GM12875 (cell line): ENCODE results near the gene THAP4.

Experiments
- H3K4me3 ChIP-seq: one replicate; pipeline ENCODE4 v1.5.1; 2011; ENCODE audit warnings: low read depth, low read length, control low read depth
- CTCF ChIP-seq: IDR thresholded peaks from 2 replicates; pipeline ENCODE4 v1.5.1; 2011; ENCODE audit warnings: low read depth, mild to moderate bottlenecking, control low read depth, inconsistent platforms, low read length, moderate library complexity, borderline replicate concordance; ENCODE audit not compliant: insufficient read depth

THAP4 gene

GRCh38 chr2:241645915-241646645, 9.1 kb upstream of the THAP4 start:
- no peak overlapping the region for H3K4me3 ChIP-seq
- TF ChIP-seq CTCF = no peak

DNA sequence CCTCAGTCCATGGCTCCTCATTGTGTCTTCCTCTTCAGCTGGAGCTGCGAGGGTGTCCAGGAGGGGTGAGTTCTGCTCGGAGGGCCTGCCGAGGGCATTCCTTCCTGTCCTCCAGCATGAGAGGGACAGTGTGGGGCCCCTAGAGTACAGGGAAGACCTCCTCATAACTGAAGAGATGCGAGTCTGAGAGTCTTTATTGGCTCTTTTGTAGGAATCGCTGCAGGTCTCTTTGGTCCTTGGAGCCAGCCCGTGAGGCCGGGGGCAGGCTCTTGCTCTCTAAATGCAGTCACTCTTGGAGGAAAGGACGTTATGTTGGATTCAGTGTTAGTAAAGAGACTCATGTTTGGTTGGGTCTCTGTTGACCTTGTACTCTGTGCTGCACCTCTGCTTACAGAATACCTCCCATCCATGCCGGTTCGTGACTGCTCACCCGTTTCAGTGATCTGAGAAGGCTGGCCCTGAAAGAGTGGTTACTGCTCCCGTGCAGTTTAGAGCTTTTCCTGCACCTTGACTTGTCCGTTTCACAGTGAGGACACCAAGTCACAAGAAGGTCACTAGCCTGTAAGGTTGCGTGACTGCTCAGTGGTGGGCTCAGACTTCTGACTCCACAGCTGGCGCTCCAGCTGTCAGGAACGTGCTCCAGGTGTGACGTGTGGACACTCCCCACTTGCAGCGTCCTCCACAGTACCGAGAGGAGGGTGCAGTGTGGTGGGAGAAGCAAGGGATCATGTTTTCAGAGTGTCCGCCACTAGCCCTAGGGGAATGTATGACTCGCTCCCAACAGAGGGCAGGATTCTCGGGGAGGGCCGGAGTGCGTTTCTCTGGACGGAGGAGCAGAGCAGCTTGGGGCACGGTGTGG, 8.3 kb upstream of the THAP4 start:
- no peak for TF ChIP-seq CTCF
- no peak overlapping the region for H3K4me3 ChIP-seq

DNA sequence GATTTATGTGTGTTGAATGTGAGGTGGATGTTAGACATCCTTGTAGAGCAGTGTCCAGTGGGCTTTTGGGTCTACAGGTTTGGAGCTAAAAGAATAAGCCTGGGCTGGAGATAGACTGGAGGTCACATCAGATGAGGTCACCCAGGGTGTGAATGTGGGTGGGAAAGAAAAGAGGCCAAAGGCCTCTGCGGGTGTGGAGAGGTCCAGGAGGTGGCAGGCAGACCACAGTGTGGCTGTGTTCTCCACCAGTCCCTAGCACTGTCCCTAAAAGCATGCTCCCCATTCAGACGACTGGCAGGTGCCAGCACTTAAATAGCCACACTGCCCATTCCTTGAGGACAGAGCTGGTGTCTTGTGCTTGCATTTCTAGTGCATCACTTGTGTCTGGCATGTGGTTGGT, 4.7 kb upstream of the THAP4 start:
- no peak overlapping the region for H3K4me3 ChIP-seq
- no peak for TF ChIP-seq CTCF

DNA sequence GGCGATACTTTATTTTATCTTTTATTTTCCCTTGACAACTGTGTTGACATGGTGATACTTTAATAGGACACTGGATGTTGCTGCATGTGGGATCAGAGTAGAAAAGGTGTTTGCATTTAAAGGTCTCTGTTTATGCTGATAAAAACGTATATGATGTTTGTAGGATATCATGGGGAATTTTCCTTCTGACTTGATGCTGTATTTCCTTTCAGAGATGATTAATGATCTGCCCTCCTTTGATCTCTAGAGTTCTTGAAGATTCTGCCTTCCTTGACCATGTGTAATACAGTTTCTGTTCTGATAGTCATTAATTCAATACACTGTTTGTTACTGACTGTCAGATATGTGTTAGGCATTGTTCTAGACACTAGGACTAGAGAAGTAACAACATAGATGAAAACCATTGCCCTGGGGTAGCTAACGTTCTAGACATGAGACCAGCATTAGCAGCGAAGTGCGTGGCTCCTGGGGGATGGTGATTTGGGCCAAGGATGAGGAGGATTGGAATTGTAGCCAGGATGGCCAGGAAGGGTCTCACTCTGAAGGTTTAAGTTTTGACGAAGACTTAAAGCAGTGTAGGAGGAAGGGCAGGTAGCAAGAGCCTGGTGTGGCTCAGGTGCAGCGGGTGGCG, 3.3 kb upstream of the THAP4 start:
- H3K4me3 ChIP-seq = no peak overlapping the region
- TF ChIP-seq CTCF = no peak

DNA sequence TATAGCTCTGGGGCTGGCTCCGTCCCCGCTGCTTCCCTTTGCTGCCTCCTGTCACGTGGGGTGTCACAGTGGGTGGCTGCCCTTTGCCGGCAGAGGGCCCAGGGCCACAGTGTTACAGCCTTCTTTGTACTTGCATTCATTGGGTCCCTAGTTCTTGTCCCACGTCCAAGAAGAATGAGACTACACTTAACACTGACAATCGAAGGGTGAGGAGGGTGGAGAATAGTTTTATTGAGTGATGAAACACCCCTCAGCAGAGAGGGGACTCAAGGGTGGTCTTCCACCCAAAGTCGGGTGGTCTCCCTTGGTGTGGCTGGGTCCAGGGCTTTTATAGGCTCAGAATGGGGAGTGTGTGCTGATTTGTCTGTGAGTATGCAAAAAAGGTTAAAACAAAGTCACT, 2.4 kb upstream of the THAP4 start:
- TF ChIP-seq CTCF = no peak
- H3K4me3 ChIP-seq = no peak overlapping the region

GRCh38 chr2:241638940-241639339, 2.0 kb upstream of the THAP4 start:
- H3K4me3 ChIP-seq = no peak overlapping the region

More at GRCh38 chr2:241638940-241639339, 2.0 kb upstream of the THAP4 start:
- no peak for TF ChIP-seq CTCF
